ENCODE data around the gene ABCD3.
"Not testable (repeated sequence)": the region's sequence is repeated elsewhere in the genome, so short reads cannot be mapped to it uniquely, and the experiment has no call there.

ABCD3 gene

DNA sequence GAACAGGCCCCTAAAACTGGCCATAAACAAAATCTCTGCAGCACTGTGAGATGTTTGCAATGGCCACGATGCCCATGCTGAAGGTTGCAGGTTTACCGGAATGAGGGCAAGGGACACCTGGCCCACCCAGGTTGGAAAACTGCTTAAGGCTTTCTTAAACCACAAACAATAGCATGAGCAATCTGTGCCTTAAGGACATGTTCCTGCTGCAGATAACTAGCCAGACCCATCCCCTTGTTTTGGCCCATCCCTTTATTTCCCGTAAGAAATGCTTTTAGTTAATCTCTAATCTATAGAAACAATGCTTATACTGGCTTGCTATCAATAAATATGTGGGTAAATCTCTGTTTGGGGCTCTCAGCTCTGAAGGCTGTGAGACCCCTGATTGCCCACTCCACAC is 26.6 kb downstream of the ABCD3 start:
- not testable (repeated sequence) for H2BK5ac ChIP-seq (ENCODE audit: low read depth, low read length, poor library complexity); H2AFZ ChIP-seq (ENCODE audit: insufficient read depth, low read length, poor library complexity); H3K4me1 ChIP-seq (ENCODE audit: control insufficient read depth in 1 of 2, insufficient read depth in 2 of 2, low read length in 2 of 2); H4K8ac ChIP-seq (ENCODE audit: low read depth, low read length); H3K27ac ChIP-seq (ENCODE audit: low read depth, low read length); H3K9me3 ChIP-seq (ENCODE audit: insufficient read depth, low read depth, low read length); H2BK120ac ChIP-seq (ENCODE audit: insufficient read depth, low read length, poor library complexity); H3K14ac ChIP-seq (ENCODE audit: low read length); H3K4me2 ChIP-seq (ENCODE audit: low read length); H3K79me2 ChIP-seq (ENCODE audit: control insufficient read depth, insufficient read depth, low read length, poor library complexity); H3K9ac ChIP-seq (ENCODE audit: low read length); H3K23ac ChIP-seq (ENCODE audit: low read length); H4K12ac ChIP-seq (ENCODE audit: low read depth, low read length); H2AK5ac ChIP-seq (ENCODE audit: low read length); H3K36me3 ChIP-seq (ENCODE audit: control insufficient read depth in 1 of 2, insufficient read depth in 2 of 2, low read length in 2 of 2); H3K27me3 ChIP-seq (ENCODE audit: insufficient read depth, low read length); H3K79me1 ChIP-seq (ENCODE audit: low read length); DNase-seq; H3K4me3 ChIP-seq (ENCODE audit: low read depth, low read length); H2BK12ac ChIP-seq (ENCODE audit: low read length); H4K91ac ChIP-seq (ENCODE audit: low read depth, low read length)
- WGBS (ENCODE audit: extremely low coverage, insufficient coverage, insufficient read length): no CpG with 5 or more reads among the region's 3 CpGs
- H3K18ac ChIP-seq (ENCODE audit: low read length): peak overlapping the region; percentile 65
- H3K4ac ChIP-seq (ENCODE audit: low read depth, low read length): peak overlapping the region; percentile 62

GRCh38 chr1:94445733-94446132 is 27.5 kb downstream of the ABCD3 start:
- H3K27ac ChIP-seq (ENCODE audit: low read depth, low read length); H3K9ac ChIP-seq (ENCODE audit: low read length); H3K14ac ChIP-seq (ENCODE audit: low read length); H2AK5ac ChIP-seq (ENCODE audit: low read length); H3K4me2 ChIP-seq (ENCODE audit: low read length); H2BK5ac ChIP-seq (ENCODE audit: low read depth, low read length, poor library complexity); H4K91ac ChIP-seq (ENCODE audit: low read depth, low read length); H4K8ac ChIP-seq (ENCODE audit: low read depth, low read length); H3K4me3 ChIP-seq (ENCODE audit: low read depth, low read length); H3K4ac ChIP-seq (ENCODE audit: low read depth, low read length); H3K27me3 ChIP-seq (ENCODE audit: insufficient read depth, low read length); H3K23ac ChIP-seq (ENCODE audit: low read length); H3K79me2 ChIP-seq (ENCODE audit: control insufficient read depth, insufficient read depth, low read length, poor library complexity); H3K18ac ChIP-seq (ENCODE audit: low read length); H2AFZ ChIP-seq (ENCODE audit: insufficient read depth, low read length, poor library complexity); H2BK120ac ChIP-seq (ENCODE audit: insufficient read depth, low read length, poor library complexity); H4K12ac ChIP-seq (ENCODE audit: low read depth, low read length); H3K4me1 ChIP-seq (ENCODE audit: control insufficient read depth in 1 of 2, insufficient read depth in 2 of 2, low read length in 2 of 2); H2BK12ac ChIP-seq (ENCODE audit: low read length); H3K9me3 ChIP-seq (ENCODE audit: insufficient read depth, low read depth, low read length); H3K79me1 ChIP-seq (ENCODE audit: low read length): not testable (repeated sequence)
- peaks cover 8 to 11% of the 10 kb centered on the region in 2 experiments for H3K36me3 ChIP-seq (ENCODE audit: control insufficient read depth in 1 of 2, insufficient read depth in 2 of 2, low read length in 2 of 2)
- WGBS (ENCODE audit: extremely low coverage, insufficient coverage, insufficient read length): no CpG with 5 or more reads among the region's 8 CpGs
- peak in 1 of 2 donors; percentile 38 for DNase-seq

GRCh38 chr1:94446177-94446576 is 28.0 kb downstream of the ABCD3 start:
- no CpG with 5 or more reads among the region's 6 CpGs for WGBS (ENCODE audit: extremely low coverage, insufficient coverage, insufficient read length)
- H4K91ac ChIP-seq (ENCODE audit: low read depth, low read length); H2BK5ac ChIP-seq (ENCODE audit: low read depth, low read length, poor library complexity); H3K79me1 ChIP-seq (ENCODE audit: low read length); H3K18ac ChIP-seq (ENCODE audit: low read length); H3K23ac ChIP-seq (ENCODE audit: low read length); H4K12ac ChIP-seq (ENCODE audit: low read depth, low read length); H3K4ac ChIP-seq (ENCODE audit: low read depth, low read length); H2AFZ ChIP-seq (ENCODE audit: insufficient read depth, low read length, poor library complexity); DNase-seq; H3K27me3 ChIP-seq (ENCODE audit: insufficient read depth, low read length); H3K79me2 ChIP-seq (ENCODE audit: control insufficient read depth, insufficient read depth, low read length, poor library complexity); H3K14ac ChIP-seq (ENCODE audit: low read length); H2BK120ac ChIP-seq (ENCODE audit: insufficient read depth, low read length, poor library complexity); H2AK5ac ChIP-seq (ENCODE audit: low read length); H3K4me2 ChIP-seq (ENCODE audit: low read length); H3K4me3 ChIP-seq (ENCODE audit: low read depth, low read length); H2BK12ac ChIP-seq (ENCODE audit: low read length); H3K9me3 ChIP-seq (ENCODE audit: insufficient read depth, low read depth, low read length); H3K4me1 ChIP-seq (ENCODE audit: control insufficient read depth in 1 of 2, insufficient read depth in 2 of 2, low read length in 2 of 2); H3K27ac ChIP-seq (ENCODE audit: low read depth, low read length); H3K9ac ChIP-seq (ENCODE audit: low read length); H4K8ac ChIP-seq (ENCODE audit: low read depth, low read length): not testable (repeated sequence)
- peaks cover 8 to 11% of the 10 kb centered on the region in 2 experiments for H3K36me3 ChIP-seq (ENCODE audit: control insufficient read depth in 1 of 2, insufficient read depth in 2 of 2, low read length in 2 of 2)

DNA sequence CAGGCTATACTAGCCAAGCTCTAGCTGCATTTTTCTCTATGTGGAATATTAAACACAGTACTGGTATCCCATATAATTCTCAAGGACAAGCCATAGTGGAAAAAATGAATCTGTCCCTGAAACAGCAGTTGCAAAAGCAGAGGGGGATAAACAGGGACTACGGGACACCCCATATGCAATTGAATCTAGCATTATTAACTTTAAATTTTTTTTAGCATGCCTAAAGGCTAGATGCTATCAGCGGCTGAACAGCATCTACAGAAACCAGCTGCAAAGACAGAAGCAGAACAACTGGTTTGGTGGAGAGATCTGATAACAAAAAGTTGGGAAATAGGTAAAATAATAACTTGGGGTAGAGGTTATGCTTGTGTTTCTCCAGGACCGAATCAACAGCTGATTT is 30.6 kb downstream of the ABCD3 start:
- H3K4me2 ChIP-seq (ENCODE audit: low read length); H4K91ac ChIP-seq (ENCODE audit: low read depth, low read length); H2BK5ac ChIP-seq (ENCODE audit: low read depth, low read length, poor library complexity); H3K27me3 ChIP-seq (ENCODE audit: insufficient read depth, low read length); H2BK120ac ChIP-seq (ENCODE audit: insufficient read depth, low read length, poor library complexity); H3K14ac ChIP-seq (ENCODE audit: low read length); H2BK12ac ChIP-seq (ENCODE audit: low read length); H2AK5ac ChIP-seq (ENCODE audit: low read length); H3K4ac ChIP-seq (ENCODE audit: low read depth, low read length); H4K12ac ChIP-seq (ENCODE audit: low read depth, low read length); H3K4me1 ChIP-seq (ENCODE audit: control insufficient read depth in 1 of 2, insufficient read depth in 2 of 2, low read length in 2 of 2); H3K9me3 ChIP-seq (ENCODE audit: insufficient read depth, low read depth, low read length); H3K23ac ChIP-seq (ENCODE audit: low read length); H3K79me1 ChIP-seq (ENCODE audit: low read length); H2AFZ ChIP-seq (ENCODE audit: insufficient read depth, low read length, poor library complexity); H4K8ac ChIP-seq (ENCODE audit: low read depth, low read length); H3K4me3 ChIP-seq (ENCODE audit: low read depth, low read length); H3K9ac ChIP-seq (ENCODE audit: low read length); H3K18ac ChIP-seq (ENCODE audit: low read length); H3K79me2 ChIP-seq (ENCODE audit: control insufficient read depth, insufficient read depth, low read length, poor library complexity): not testable (repeated sequence)
- peak; percentile 23 to 90 for DNase-seq
- H3K27ac ChIP-seq (ENCODE audit: low read depth, low read length): peak overlapping the region; percentile 39
- no CpG with 5 or more reads among the region's 3 CpGs for WGBS (ENCODE audit: extremely low coverage, insufficient coverage, insufficient read length)
- H3K36me3 ChIP-seq (ENCODE audit: control insufficient read depth in 1 of 2, insufficient read depth in 2 of 2, low read length in 2 of 2): peaks cover 8 to 11% of the 10 kb centered on the region in 2 experiments

Measured in trophoblast cell (in vitro differentiated cells and primary cell).